GM21786 (cell line): ENCODE results near the gene ACTRT2.

Source experiments
- ATAC-seq: cut with Tn5 transposase; IDR thresholded peaks from one replicate; pipeline ENCODE4 v1.9.1; 2021; ENCODE audit not compliant: unreplicated experiment

Gene ACTRT2

GRCh38 chr1:3030663-3031381 lies 9.6 kb downstream of the ACTRT2 start:
- no peak for ATAC-seq

GRCh38 chr1:3031401-3032221 lies 10.3 kb downstream of the ACTRT2 start:
- no peak for ATAC-seq

GRCh38 chr1:3032371-3033039 lies 11.2 kb downstream of the ACTRT2 start:
- ATAC-seq = no peak

GRCh38 chr1:3033040-3033789 lies 11.9 kb downstream of the ACTRT2 start:
- ATAC-seq = no peak

GRCh38 chr1:3033790-3034090 lies 12.5 kb downstream of the ACTRT2 start:
- ATAC-seq = no peak

- ATAC-seq = no peak
Observed at GRCh38 chr1:3034162-3034561, 12.9 kb downstream of the ACTRT2 start.

- no peak for ATAC-seq
Observed at GRCh38 chr1:3034728-3035562, 13.7 kb downstream of the ACTRT2 start.

- ATAC-seq = no peak
Observed at GRCh38 chr1:3035563-3036446, 14.5 kb downstream of the ACTRT2 start.

GRCh38 chr1:3036447-3037280 lies 15.4 kb downstream of the ACTRT2 start:
- no peak for ATAC-seq

- no peak for ATAC-seq
Observed at GRCh38 chr1:3037281-3038040, 16.2 kb downstream of the ACTRT2 start.

- no peak for ATAC-seq
Observed at GRCh38 chr1:3038113-3038551, 16.9 kb downstream of the ACTRT2 start.

GRCh38 chr1:3038571-3039181 lies 17.4 kb downstream of the ACTRT2 start:
- no peak for ATAC-seq

- no peak for ATAC-seq
Observed at GRCh38 chr1:3040004-3040403, 18.7 kb downstream of the ACTRT2 start.

- ATAC-seq = no peak
Observed at GRCh38 chr1:3042481-3042880, 21.2 kb downstream of the ACTRT2 start.

GRCh38 chr1:3049164-3049563 lies 27.9 kb downstream of the ACTRT2 start:
- no peak for ATAC-seq

- ATAC-seq = no peak
Observed at GRCh38 chr1:3049905-3050304, 28.6 kb downstream of the ACTRT2 start.

- ATAC-seq = no peak
Observed at GRCh38 chr1:3050603-3051002, 29.3 kb downstream of the ACTRT2 start.
